GM18909 (cell line): ENCODE data around the gene METTL8.
A peak's percentile ranks its signal among the peaks of the same experiment; 100 is the strongest.

Source experiments
- ATAC-seq: cut with Tn5 transposase; IDR thresholded peaks from one replicate; pipeline ENCODE4 v1.9.1; 2021; ENCODE audit warnings: mild to moderate bottlenecking; ENCODE audit not compliant: unreplicated experiment, poor library complexity

The METTL8 gene

GRCh38 chr2:171348056-171348455 lies 85.7 kb downstream of the METTL8 start:
- ATAC-seq, result no peak

GRCh38 chr2:171347591-171348032 lies 86.2 kb downstream of the METTL8 start:
- ATAC-seq, result peak; percentile 41

GRCh38 chr2:171346723-171347557 lies 86.8 kb downstream of the METTL8 start:
- peak; percentile 52 for ATAC-seq

- ATAC-seq, result peak; percentile 17
Measured at GRCh38 chr2:171345971-171346722, 87.6 kb downstream of the METTL8 start.

GRCh38 chr2:171344182-171344581 lies 89.6 kb downstream of the METTL8 start:
- ATAC-seq, result no peak

GRCh38 chr2:171342067-171342413 lies 91.8 kb downstream of the METTL8 start:
- no peak for ATAC-seq

GRCh38 chr2:171341394-171342066 lies 92.3 kb downstream of the METTL8 start:
- ATAC-seq, result no peak

- ATAC-seq, result no peak
Measured at GRCh38 chr2:171334946-171335345, 98.8 kb downstream of the METTL8 start.

GRCh38 chr2:171334171-171334570 lies 99.6 kb downstream of the METTL8 start:
- ATAC-seq, result no peak

GRCh38 chr2:171330155-171330956 lies 103.4 kb downstream of the METTL8 start:
- ATAC-seq, result no peak

GRCh38 chr2:171327043-171327496 lies 106.7 kb downstream of the METTL8 start:
- no peak for ATAC-seq

- ATAC-seq, result no peak
Measured at GRCh38 chr2:171325886-171326585, 107.8 kb downstream of the METTL8 start.

- ATAC-seq, result no peak
Measured at GRCh38 chr2:171323971-171324528, 109.7 kb downstream of the METTL8 start.

- no peak for ATAC-seq
Measured at GRCh38 chr2:171322928-171323327, 110.9 kb downstream of the METTL8 start.

- no peak for ATAC-seq
Measured at GRCh38 chr2:171320731-171321130, 113.1 kb downstream of the METTL8 start.

GRCh38 chr2:171320208-171320621 lies 113.6 kb downstream of the METTL8 start:
- ATAC-seq, result peak; percentile 39

- peak; percentile 46 for ATAC-seq
Measured at GRCh38 chr2:171319164-171319810, 114.5 kb downstream of the METTL8 start.

GRCh38 chr2:171318463-171318934 lies 115.3 kb downstream of the METTL8 start:
- ATAC-seq, result no peak
